Glomerular visceral epithelial cell (primary cell): ENCODE measurements around the gene THEM5.

Source experiments
- DNase-seq: peaks from one replicate; pipeline ENCODE4 v3.0.0-alpha.2; 2016; ENCODE audit errors: extremely low spot score

The THEM5 gene

GRCh38 chr1:151819976-151820623 is 33.4 kb downstream of the THEM5 start:
- DNase-seq, result no peak

- no peak for DNase-seq
Measured at GRCh38 chr1:151819227-151819835, 34.2 kb downstream of the THEM5 start.

DNA sequence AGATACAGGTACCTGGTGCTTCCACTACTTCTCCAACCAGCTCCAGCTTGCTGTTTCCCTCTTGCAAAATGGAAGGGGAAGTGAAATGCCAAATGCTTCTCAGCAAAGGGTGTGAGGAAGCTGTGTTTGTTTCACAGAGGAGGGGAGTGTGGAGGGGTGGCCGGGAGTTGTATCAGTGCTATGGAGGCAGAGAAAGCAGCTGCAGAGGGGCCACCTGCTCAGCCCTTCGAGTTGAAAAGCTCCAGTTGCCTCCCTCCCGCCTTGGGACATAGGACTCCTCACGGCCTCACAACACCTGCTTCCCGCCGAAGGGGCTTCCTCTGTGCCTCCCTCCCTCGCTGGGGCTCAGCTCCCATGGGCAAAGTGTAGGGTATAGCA is 36.2 kb downstream of the THEM5 start:
- no peak for DNase-seq

DNA sequence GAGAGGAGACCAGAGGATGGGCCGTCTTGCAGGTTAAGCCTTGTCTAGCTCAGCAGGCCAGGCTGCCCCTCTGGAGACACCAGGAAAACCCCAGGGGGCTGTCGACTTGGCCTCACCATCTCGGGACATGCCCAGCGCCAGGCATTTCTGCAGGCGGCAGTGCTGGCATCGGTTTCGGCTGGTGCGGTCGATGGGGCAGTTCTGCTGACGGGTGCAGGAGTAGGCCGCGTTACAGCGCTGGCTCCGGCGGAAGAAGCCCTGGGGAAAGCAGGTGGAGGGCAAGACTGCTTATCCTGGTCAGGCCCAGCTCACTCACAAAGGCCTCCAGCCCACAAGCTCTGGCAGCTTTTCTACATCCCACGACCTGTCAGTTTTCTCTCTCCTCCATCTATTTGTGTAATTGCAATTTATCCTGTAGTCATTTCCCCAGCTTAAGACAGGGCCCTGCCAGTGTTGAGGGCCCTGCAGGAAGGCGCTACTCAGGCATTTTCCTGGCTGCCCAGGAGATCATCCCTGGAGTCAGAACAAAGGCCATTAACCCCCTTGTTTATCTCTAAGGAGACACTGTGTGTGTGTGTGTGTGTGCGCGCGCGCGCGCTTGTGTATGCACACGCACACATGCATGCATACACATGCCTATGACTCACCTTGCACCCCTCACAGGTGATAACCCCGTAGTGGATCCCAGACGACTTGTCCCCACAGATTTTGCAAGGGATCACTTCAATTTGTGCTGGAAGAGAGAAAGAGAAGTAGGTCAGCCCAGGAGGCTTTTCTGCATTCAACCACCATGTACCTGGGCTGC is 36.8 kb downstream of the THEM5 start:
- no peak for DNase-seq

DNA sequence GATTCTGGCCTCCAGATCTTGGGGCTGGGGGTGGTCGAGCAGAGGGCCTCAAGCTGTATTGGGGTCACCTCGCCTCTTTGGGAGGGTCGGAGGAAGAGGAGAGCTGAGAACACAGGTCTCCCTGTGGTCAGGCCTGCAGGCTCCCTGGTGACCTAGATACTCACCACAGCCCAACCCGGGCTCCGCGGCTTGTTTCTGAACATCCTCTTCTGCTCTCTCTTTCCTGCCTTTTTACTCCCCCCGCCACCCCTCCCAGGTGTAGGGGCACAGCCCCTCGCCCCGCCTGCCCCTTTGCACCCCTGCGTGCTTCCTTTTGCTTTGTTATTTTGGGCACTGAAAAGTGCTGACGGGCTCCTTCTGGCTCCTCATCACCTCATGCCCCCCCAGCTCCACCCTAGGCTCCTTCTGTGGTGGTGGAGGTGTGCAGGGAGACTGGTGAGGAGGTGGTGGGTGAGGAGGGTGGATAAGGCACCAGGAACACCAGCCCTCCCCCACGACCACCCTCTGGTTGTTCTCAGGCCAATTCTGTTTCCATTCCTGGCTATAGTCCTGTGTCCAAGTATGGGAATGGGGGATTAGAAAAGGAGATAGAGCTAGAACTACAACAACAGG is 37.7 kb downstream of the THEM5 start:
- DNase-seq, result no peak

- no peak for DNase-seq
Measured at GRCh38 chr1:151814971-151815545, 38.5 kb downstream of the THEM5 start.

DNA sequence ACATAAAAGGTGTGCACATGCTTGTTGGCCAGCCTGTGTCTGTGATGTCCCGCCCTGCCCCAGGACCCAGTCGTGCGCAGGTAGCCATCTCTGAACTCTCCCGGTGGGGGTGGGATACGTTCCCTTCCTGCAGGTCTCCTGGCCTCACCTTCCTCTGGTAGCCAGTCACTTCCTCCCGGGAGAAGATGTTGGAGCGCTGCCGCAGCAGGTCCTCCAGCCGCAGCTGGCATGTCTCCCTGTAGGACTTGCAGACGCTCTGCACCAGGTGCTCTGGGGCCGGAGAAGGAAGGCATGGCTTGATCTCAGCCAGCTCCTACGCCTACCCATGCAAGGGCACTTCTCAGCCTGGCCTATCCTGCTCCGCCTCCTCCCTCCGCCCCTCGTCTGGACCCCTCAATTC is 39.1 kb downstream of the THEM5 start:
- DNase-seq, result no peak

DNA sequence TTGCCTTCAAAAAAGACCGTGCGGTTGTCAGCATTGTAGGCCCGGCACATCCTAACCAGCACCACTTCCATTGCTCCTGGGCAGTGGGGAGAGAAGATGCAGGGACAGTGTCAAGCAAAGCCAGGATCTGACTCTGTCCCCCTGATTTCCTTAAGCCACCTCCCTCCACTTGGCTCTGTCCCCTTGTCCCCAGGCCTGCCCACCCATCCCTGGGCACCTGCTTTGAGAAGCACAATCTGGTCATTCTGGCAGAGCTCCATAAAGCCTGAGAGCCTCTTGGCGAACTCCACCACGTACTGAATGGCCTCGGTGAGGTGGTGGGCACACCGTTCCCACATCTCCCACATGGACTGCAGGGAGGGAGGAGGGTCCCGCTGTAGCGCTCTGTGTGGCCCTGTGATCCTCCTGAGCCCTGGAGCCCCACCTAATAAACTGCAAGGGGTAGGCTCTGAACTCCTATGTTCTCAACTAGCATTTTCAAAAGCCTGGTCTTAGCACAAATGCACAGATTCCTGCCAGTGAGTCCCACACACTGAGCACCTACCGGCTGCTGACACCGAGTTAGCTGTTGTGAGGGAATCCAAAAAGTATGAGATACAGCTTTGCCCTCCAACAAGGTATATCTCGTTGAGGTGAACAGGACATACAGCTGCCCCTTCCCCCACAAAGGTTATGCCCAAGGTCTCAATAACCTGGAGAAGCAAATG is 40.1 kb downstream of the THEM5 start:
- no peak for DNase-seq

DNA sequence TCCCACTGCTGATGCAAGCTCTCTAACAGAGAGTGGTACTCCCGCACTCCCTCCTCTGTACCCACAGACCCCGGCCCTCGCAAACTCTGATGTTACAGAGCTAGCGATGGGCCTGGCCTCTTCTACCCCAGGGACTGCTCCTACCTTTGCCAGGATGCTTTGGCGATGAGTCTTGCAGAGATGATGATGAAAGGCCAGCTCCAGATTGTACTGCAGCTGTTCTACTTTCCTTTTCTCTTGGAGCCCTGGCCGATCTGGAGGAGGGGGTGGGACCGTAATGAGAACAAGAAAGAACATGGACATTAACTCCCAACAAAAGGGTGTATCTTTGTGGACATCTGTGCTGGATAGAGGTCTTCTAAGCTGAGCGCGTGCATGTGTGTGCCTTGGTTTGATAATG is 42.3 kb downstream of the THEM5 start:
- no peak for DNase-seq

- no peak for DNase-seq
Measured at GRCh38 chr1:151809985-151810556, 43.4 kb downstream of the THEM5 start.

GRCh38 chr1:151809290-151809984 is 44.1 kb downstream of the THEM5 start:
- DNase-seq, result no peak

- DNase-seq, result no peak
Measured at GRCh38 chr1:151807766-151808165, 45.7 kb downstream of the THEM5 start.

- no peak for DNase-seq
Measured at GRCh38 chr1:151807131-151807530, 46.4 kb downstream of the THEM5 start.

- no peak for DNase-seq
Measured at GRCh38 chr1:151806170-151806569, 47.3 kb downstream of the THEM5 start.

GRCh38 chr1:151805066-151805820 is 48.3 kb downstream of the THEM5 start, which contains the start of gene LINGO4:
Gene LINGO4 (minus strand): TSS chr1:151805419. CDS start chr1:151802704, 2,715 bp downstream.
- no peak for DNase-seq

- no peak for DNase-seq
Measured at GRCh38 chr1:151803915-151804314, 49.6 kb downstream of the THEM5 start.

DNA sequence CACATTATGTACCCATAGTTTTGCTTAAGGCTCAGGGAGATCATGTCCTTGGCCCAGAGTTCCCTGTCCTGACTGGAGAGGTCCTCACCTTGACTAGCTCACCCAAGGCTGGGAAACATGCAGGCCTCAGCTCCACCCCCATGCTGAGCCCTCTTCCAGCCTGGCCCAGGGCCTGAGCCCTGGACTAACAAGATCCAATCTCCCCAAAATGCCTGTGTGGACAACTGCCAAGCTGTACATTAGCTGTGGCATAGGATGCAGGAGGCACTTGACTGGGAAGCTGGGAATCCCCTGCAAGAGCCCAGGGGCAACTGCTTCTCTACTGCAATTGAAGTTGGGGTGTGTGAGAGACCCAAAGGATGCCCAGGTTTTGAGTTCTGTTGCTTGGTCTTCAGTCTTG is 50.3 kb downstream of the THEM5 start:
- DNase-seq, result no peak

DNA sequence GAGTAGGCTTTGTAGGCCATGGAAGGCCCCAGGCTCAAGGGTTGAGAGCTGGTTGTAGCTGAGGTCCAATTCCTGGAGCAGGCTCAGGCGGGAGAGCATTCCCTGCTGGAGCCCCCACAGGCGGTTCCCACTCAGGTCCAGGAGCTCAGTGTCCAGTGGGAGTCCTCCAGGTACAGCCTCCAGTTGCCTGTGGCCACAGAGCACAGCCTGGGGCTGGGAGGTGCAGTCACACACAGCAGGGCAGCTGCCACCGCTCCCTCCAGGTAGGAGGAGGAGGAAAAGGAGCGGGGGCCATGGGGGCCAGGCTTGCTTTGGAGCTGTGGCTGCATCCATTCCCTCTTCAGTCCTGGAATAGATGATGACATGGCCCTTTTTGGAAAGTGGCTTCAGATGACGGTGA is 51.1 kb downstream of the THEM5 start:
- DNase-seq, result no peak

- DNase-seq, result no peak
Measured at GRCh38 chr1:151801846-151802245, 51.7 kb downstream of the THEM5 start.

DNA sequence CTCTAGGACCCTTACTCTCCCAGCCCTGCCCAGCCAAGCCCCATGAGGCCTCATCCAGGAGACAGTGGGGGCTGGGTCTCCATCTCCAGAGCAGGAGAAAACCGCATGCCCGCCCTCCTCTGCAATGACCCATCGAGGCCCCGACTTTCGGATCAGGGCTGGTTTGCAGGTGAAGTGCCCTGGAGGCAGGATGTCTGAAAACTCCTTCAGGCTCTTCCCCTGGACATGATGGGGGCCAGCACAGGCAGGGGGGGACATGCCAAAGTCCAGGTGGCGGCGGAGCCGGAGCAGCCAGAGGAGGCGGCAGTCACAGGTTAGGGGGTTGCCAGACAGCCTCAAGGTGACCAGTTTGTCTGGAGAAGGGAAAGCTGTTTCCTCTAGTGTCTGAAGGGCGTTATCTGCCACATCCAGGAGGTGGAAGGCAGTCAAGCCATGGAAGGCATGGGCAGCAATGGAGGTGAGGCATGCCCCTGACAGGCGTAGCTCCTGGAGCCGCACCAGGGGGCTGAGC is 52.1 kb downstream of the THEM5 start:
- no peak for DNase-seq
